ENCODE data around the gene TUG1.

Gene TUG1

GRCh38 chr22:30994960-30995359 is 25.9 kb downstream of the TUG1 start:
- peak; percentile 28 for DNase-seq (ENCODE audit: low read depth)
- no peak for TF ChIP-seq CTCF (IDR thresholded peaks at IDR 0.05; ENCODE audit: insufficient read depth, low read depth, low read length, missing control alignments)
- H3K4me3 ChIP-seq (ENCODE audit: low read depth, low read length): no peak overlapping the region

- no peak for TF ChIP-seq CTCF (IDR thresholded peaks at IDR 0.05; ENCODE audit: insufficient read depth, low read depth, low read length, missing control alignments)
- DNase-seq (ENCODE audit: low read depth): no peak
- no peak overlapping the region for H3K4me3 ChIP-seq (ENCODE audit: low read depth, low read length)
Measured at GRCh38 chr22:30996462-30996861, 27.4 kb downstream of the TUG1 start.

GRCh38 chr22:30998329-30998728 is 29.3 kb downstream of the TUG1 start:
- no peak overlapping the region for H3K4me3 ChIP-seq (ENCODE audit: low read depth, low read length)
- no peak for TF ChIP-seq CTCF (IDR thresholded peaks at IDR 0.05; ENCODE audit: insufficient read depth, low read depth, low read length, missing control alignments)
- no peak for DNase-seq (ENCODE audit: low read depth)

GRCh38 chr22:31001124-31001770 is 32.2 kb downstream of the TUG1 start:
- H3K4me3 ChIP-seq (ENCODE audit: low read depth, low read length): no peak overlapping the region
- DNase-seq (ENCODE audit: low read depth): no peak
- TF ChIP-seq CTCF (IDR thresholded peaks at IDR 0.05; ENCODE audit: insufficient read depth, low read depth, low read length, missing control alignments): no peak

GRCh38 chr22:31005535-31005934 is 36.5 kb downstream of the TUG1 start:
- no peak overlapping the region for H3K4me3 ChIP-seq (ENCODE audit: low read depth, low read length)
- TF ChIP-seq CTCF (IDR thresholded peaks at IDR 0.05; ENCODE audit: insufficient read depth, low read depth, low read length, missing control alignments): no peak
- no peak for DNase-seq (ENCODE audit: low read depth)

- H3K4me3 ChIP-seq (ENCODE audit: low read depth, low read length): no peak overlapping the region
- no peak for TF ChIP-seq CTCF (IDR thresholded peaks at IDR 0.05; ENCODE audit: insufficient read depth, low read depth, low read length, missing control alignments)
- DNase-seq (ENCODE audit: low read depth): no peak
Measured at GRCh38 chr22:31019191-31019930, 50.3 kb downstream of the TUG1 start.
